Endothelial cell of umbilical vein (primary cell): Measurements from ENCODE around the gene DMRTB1.

Experiments used
- CTCF ChIP-seq, 2 donors: IDR thresholded peaks; 1 replicate in 1 of 2; 2 replicates in 1 of 2; pipeline ENCODE4 v1.5.1; 2011; ENCODE audit warnings: low read length in 2 of 2, mild to moderate bottlenecking in 2 of 2, moderate library complexity in 2 of 2, control low read depth in 1 of 2, inconsistent platforms in 1 of 2, low read depth in 1 of 2; ENCODE audit not compliant: insufficient read depth in 1 of 2; ENCODE audit errors: extremely low read depth in 1 of 2
- EZH2 ChIP-seq: IDR thresholded peaks from 2 replicates; pipeline ENCODE4 v1.6.1; 2012; ENCODE audit warnings: borderline replicate concordance, low read depth, mild to moderate bottlenecking, moderate library complexity, low read length, inconsistent platforms; ENCODE audit not compliant: severe bottlenecking
- MYC ChIP-seq: IDR thresholded peaks from one replicate; pipeline ENCODE4 v1.6.1; 2011; ENCODE audit warnings: mild to moderate bottlenecking, low read depth, low read length
- POLR2A ChIP-seq: IDR thresholded peaks from 2 replicates; pipeline ENCODE4 v1.6.1; 2012; ENCODE audit warnings: low read depth, mild to moderate bottlenecking, control low read depth, low read length
- POLR2AphosphoS5 ChIP-seq: IDR thresholded peaks from 2 replicates; pipeline ENCODE4 v1.6.1; 2012; ENCODE audit warnings: low read depth, mild to moderate bottlenecking, control low read depth, low read length, moderate library complexity; ENCODE audit not compliant: insufficient read depth

GRCh38 chr1:53460211-53460634 is 1.0 kb downstream of the DMRTB1 start:
- TF ChIP-seq CTCF (IDR thresholded peaks at IDR 0.05; ENCODE audit: extremely low read depth in 1 of 2, insufficient read depth in 1 of 2, low read depth in 1 of 2, low read length in 2 of 2) (no peak), EZH2 (no peak), POLR2A (no peak), MYC (no peak), POLR2AphosphoS5 (no peak)
